Stimulated activated CD8-positive, alpha-beta memory T cell treated with anti-CD3 and anti-CD28 coated beads, Interleukin-12 subunit alpha, Interleukin-12 subunit beta, amount 100 ng/mL, for 1 hour (primary cell): ENCODE results near the gene CA6.
"Not testable (repeated sequence)": the region's sequence is repeated elsewhere in the genome, so short reads cannot be mapped to it uniquely, and the experiment has no call there.

ENCODE experiments used
- DNase-seq: peaks from one replicate; pipeline ENCODE4 v3.0.0-alpha.2; 2020; ENCODE audit warnings: low read depth

CA6 gene

GRCh38 chr1:8945568-8945967, at the start of gene CA6:
CA6 (plus strand) TSS chr1:8945868; CDS start chr1:8945887, 19 bp downstream.
- no peak for DNase-seq

GRCh38 chr1:8896775-8897174, 48.9 kb upstream of the CA6 start:
- not testable (repeated sequence) for DNase-seq

GRCh38 chr1:8897505-8897904, 48.2 kb upstream of the CA6 start:
- DNase-seq = not testable (repeated sequence)

- not testable (repeated sequence) for DNase-seq
These were observed 47.2 kb upstream of the CA6 start for GRCh38 chr1:8898418-8898817.

GRCh38 chr1:8899046-8899445, 46.6 kb upstream of the CA6 start:
- DNase-seq = no peak

GRCh38 chr1:8900684-8901083, 45.0 kb upstream of the CA6 start:
- DNase-seq = not testable (repeated sequence)

- DNase-seq = no peak
These were observed 42.9 kb upstream of the CA6 start for GRCh38 chr1:8902765-8903164.

- no peak for DNase-seq
These were observed 42.3 kb upstream of the CA6 start for GRCh38 chr1:8903410-8903809.

GRCh38 chr1:8903908-8904650, 41.6 kb upstream of the CA6 start:
- no peak for DNase-seq

GRCh38 chr1:8905582-8906191, 40.0 kb upstream of the CA6 start:
- DNase-seq = no peak

- DNase-seq = no peak
These were observed 37.1 kb upstream of the CA6 start for GRCh38 chr1:8908388-8909151.

- no peak for DNase-seq
These were observed 35.3 kb upstream of the CA6 start for GRCh38 chr1:8910331-8910730.

GRCh38 chr1:8910914-8911313, 34.8 kb upstream of the CA6 start:
- DNase-seq = no peak

GRCh38 chr1:8911416-8912309, 34.0 kb upstream of the CA6 start:
- no peak for DNase-seq

GRCh38 chr1:8913457-8913856, 32.2 kb upstream of the CA6 start:
- no peak for DNase-seq

- no peak for DNase-seq
These were observed 31.2 kb upstream of the CA6 start for GRCh38 chr1:8914466-8914865.

- DNase-seq = no peak
These were observed 30.2 kb upstream of the CA6 start for GRCh38 chr1:8915446-8915845.

- DNase-seq = not testable (repeated sequence)
These were observed 28.1 kb upstream of the CA6 start for GRCh38 chr1:8917536-8917935.

GRCh38 chr1:8922962-8923361, 22.7 kb upstream of the CA6 start:
- DNase-seq = no peak

GRCh38 chr1:8925406-8925805, 20.3 kb upstream of the CA6 start:
- no peak for DNase-seq

GRCh38 chr1:8925960-8926359, 19.7 kb upstream of the CA6 start:
- DNase-seq = no peak
